Adrenal gland (tissue), 5 donors: ENCODE data around the gene SCARF1.

Experiments
- POLR2A ChIP-seq, 2 donors: fragments of 450-650 bp; IDR thresholded peaks; one replicate each; pipeline ENCODE4 v1.6.1; 2017; ENCODE audit warnings: antibody characterized with exemption in 2 of 2, mild to moderate bottlenecking in 2 of 2, moderate library complexity in 1 of 2
- TF ChIP-seq, protein P1 (sequence below), 6 experiments: fragments of 450-650 bp in 4 of 6; fragments of 200-600 bp in 2 of 6; sonication (generic) in 1 of 6; IDR thresholded peaks; 1 replicate in 5 of 6; 2 replicates in 1 of 6; pipeline versions ENCODE4 v1.5.1 to v1.8.0; 2016 to 2021; ENCODE audit warnings: antibody characterized with exemption in 6 of 6, mild to moderate bottlenecking in 2 of 6, moderate library complexity in 1 of 6
- donor health status: DM: no; HTN: no; CAD: no.

DNA sequence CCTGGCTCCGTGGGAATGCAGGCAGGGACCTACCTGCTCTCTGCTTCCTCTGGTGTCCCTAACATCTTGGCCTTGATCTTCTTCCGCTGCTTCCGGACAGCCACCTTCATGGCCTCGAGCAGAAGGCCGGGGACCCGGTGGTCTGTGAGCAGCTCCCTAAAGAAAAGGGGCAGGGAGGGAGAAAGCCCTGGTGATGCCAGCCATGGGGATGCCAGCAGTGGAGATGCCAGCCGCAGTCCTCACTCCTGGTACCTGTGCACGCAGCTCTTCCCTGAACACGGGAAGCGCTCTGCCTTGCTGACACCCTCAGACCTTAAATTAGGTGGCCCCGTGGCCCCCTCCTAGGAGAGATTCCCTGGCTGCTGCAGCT is 2.3 kb upstream of the SCARF1 start:
- TF ChIP-seq, protein P1, sequence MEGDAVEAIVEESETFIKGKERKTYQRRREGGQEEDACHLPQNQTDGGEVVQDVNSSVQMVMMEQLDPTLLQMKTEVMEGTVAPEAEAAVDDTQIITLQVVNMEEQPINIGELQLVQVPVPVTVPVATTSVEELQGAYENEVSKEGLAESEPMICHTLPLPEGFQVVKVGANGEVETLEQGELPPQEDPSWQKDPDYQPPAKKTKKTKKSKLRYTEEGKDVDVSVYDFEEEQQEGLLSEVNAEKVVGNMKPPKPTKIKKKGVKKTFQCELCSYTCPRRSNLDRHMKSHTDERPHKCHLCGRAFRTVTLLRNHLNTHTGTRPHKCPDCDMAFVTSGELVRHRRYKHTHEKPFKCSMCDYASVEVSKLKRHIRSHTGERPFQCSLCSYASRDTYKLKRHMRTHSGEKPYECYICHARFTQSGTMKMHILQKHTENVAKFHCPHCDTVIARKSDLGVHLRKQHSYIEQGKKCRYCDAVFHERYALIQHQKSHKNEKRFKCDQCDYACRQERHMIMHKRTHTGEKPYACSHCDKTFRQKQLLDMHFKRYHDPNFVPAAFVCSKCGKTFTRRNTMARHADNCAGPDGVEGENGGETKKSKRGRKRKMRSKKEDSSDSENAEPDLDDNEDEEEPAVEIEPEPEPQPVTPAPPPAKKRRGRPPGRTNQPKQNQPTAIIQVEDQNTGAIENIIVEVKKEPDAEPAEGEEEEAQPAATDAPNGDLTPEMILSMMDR (IDR thresholded peaks at IDR 0.05) = no peak
- TF ChIP-seq POLR2A (IDR thresholded peaks at IDR 0.05) = no peak
